WERI-Rb-1 (cell line): Measurements from ENCODE around the gene CPEB3.

Experiments used
- DNase-seq: peaks from one replicate; pipeline ENCODE4 v3.0.0-alpha.2; 2020
- H3K27ac ChIP-seq: fragments of 250-450 bp; sonication (Bioruptor Pico); 2 replicates; pipeline ENCODE4 v1.5.1; 2020; ENCODE audit warnings: mild to moderate bottlenecking, moderate library complexity
- H3K27me3 ChIP-seq: fragments of 250-450 bp; sonication (Bioruptor Pico); 2 replicates; pipeline ENCODE4 v1.5.1; 2021; ENCODE audit warnings: mild to moderate bottlenecking, low read depth, moderate library complexity; ENCODE audit not compliant: insufficient read depth, severe bottlenecking
- H3K36me3 ChIP-seq: fragments of 250-450 bp; sonication (Bioruptor Pico); 2 replicates; pipeline ENCODE4 v1.5.1; 2020; ENCODE audit warnings: mild to moderate bottlenecking, moderate library complexity
- H3K4me3 ChIP-seq: 2 replicates; pipeline ENCODE4 v1.5.1; 2011; ENCODE audit warnings: low read depth, mild to moderate bottlenecking, control low read depth, low read length
- H3K9me3 ChIP-seq: fragments of 250-450 bp; sonication (Bioruptor Pico); 2 replicates; pipeline ENCODE4 v1.5.1; 2021; ENCODE audit warnings: mild to moderate bottlenecking, moderate library complexity; ENCODE audit not compliant: severe bottlenecking
- CTCF ChIP-seq: IDR thresholded peaks from 2 replicates; pipeline ENCODE4 v1.5.1; 2011; ENCODE audit warnings: low read depth, mild to moderate bottlenecking, control low read depth, inconsistent platforms, low read length

Gene CPEB3

GRCh38 chr10:92156874-92157773 is 133.8 kb downstream of the CPEB3 start:
- DNase-seq: no peak
- no peak for TF ChIP-seq CTCF
- H3K27me3 ChIP-seq: no peaks in the 10 kb centered on the region

GRCh38 chr10:92150823-92151222 is 140.1 kb downstream of the CPEB3 start:
- DNase-seq: no peak
- no peak for TF ChIP-seq CTCF
- Histone ChIP-seq H3K36me3 (no peaks in the 10 kb centered on the region), H3K27ac (no peak overlapping the region), H3K27me3 (no peaks in the 10 kb centered on the region), H3K9me3 (no peaks in the 10 kb centered on the region), H3K4me3 (no peak overlapping the region)

More at GRCh38 chr10:92156874-92157773, 133.8 kb downstream of the CPEB3 start:
- Histone ChIP-seq H3K4me3 (no peak overlapping the region), H3K9me3 (no peaks in the 10 kb centered on the region), H3K27ac (no peak overlapping the region), H3K36me3 (no peaks in the 10 kb centered on the region)

- Histone ChIP-seq H3K9me3 (no peaks in the 10 kb centered on the region), H3K27ac (no peak overlapping the region), H3K27me3 (no peaks in the 10 kb centered on the region), H3K4me3 (no peak overlapping the region), H3K36me3 (no peaks in the 10 kb centered on the region)
- no peak for TF ChIP-seq CTCF
- no peak for DNase-seq
These were observed 141.6 kb downstream of the CPEB3 start for GRCh38 chr10:92149261-92149660.

GRCh38 chr10:92146781-92147180 is 144.1 kb downstream of the CPEB3 start:
- Histone ChIP-seq H3K9me3 (no peaks in the 10 kb centered on the region), H3K4me3 (no peak overlapping the region), H3K27ac (no peak overlapping the region), H3K36me3 (peaks cover 3% of the 10 kb centered on the region; the same call in 1 of the 2 replicates), H3K27me3 (no peaks in the 10 kb centered on the region)
- no peak for TF ChIP-seq CTCF
- DNase-seq: no peak

GRCh38 chr10:92146107-92146506 is 144.8 kb downstream of the CPEB3 start:
- H3K36me3 ChIP-seq: peaks cover 3% of the 10 kb centered on the region; the same call in 1 of the 2 replicates
- no peak overlapping the region for H3K4me3 ChIP-seq
- no peak for DNase-seq
- no peaks in the 10 kb centered on the region for H3K27me3 ChIP-seq
- H3K27ac ChIP-seq: no peak overlapping the region
- no peak for TF ChIP-seq CTCF
- H3K9me3 ChIP-seq: no peaks in the 10 kb centered on the region

GRCh38 chr10:92142949-92143348 is 147.9 kb downstream of the CPEB3 start:
- TF ChIP-seq CTCF: no peak
- no peaks in the 10 kb centered on the region for H3K27me3 ChIP-seq
- no peak overlapping the region for H3K27ac ChIP-seq
- no peak for DNase-seq
- H3K4me3 ChIP-seq: no peak overlapping the region
- no peaks in the 10 kb centered on the region for H3K9me3 ChIP-seq
- peaks cover 3% of the 10 kb centered on the region; the same call in 1 of the 2 replicates for H3K36me3 ChIP-seq
